Measurements from ENCODE around the gene GNPDA2.

GNPDA2 gene

GRCh38 chr4:44674471-44674870 lies 51.9 kb downstream of the GNPDA2 start:
- Histone ChIP-seq H2AFZ (ENCODE audit: low read depth, low read length) (no peak overlapping the region), H3K4me1 (ENCODE audit: insufficient read depth, low read length) (peaks cover 12% of the 10 kb centered on the region), H3K36me3 (ENCODE audit: insufficient read depth, low read length) (no peaks in the 10 kb centered on the region), H3K27me3 (ENCODE audit: insufficient read depth, low read length) (no peaks in the 10 kb centered on the region), H3K9me3 (ENCODE audit: low read length) (no peaks in the 10 kb centered on the region), H3K4me3 (ENCODE audit: low read length) (no peak overlapping the region)

- Histone ChIP-seq H3K27me3 (ENCODE audit: insufficient read depth, low read length) (no peaks in the 10 kb centered on the region), H3K9me3 (ENCODE audit: low read length) (no peaks in the 10 kb centered on the region), H3K4me3 (ENCODE audit: low read length) (no peak overlapping the region)
Observed at GRCh38 chr4:44671636-44672035, 54.7 kb downstream of the GNPDA2 start.

GRCh38 chr4:44670506-44671199 lies 55.7 kb downstream of the GNPDA2 start:
- Histone ChIP-seq H3K9me3 (ENCODE audit: low read length) (no peaks in the 10 kb centered on the region), H3K4me3 (ENCODE audit: low read length) (no peak overlapping the region), H3K27me3 (ENCODE audit: insufficient read depth, low read length) (no peaks in the 10 kb centered on the region), H3K36me3 (ENCODE audit: insufficient read depth, low read length) (no peaks in the 10 kb centered on the region), H2AFZ (ENCODE audit: low read depth, low read length) (no peak overlapping the region), H3K4me1 (ENCODE audit: insufficient read depth, low read length) (no peaks in the 10 kb centered on the region)

More at GRCh38 chr4:44671636-44672035, 54.7 kb downstream of the GNPDA2 start:
- Histone ChIP-seq H3K36me3 (ENCODE audit: insufficient read depth, low read length) (no peaks in the 10 kb centered on the region), H3K4me1 (ENCODE audit: insufficient read depth, low read length) (no peaks in the 10 kb centered on the region), H2AFZ (ENCODE audit: low read depth, low read length) (no peak overlapping the region)

GRCh38 chr4:44668526-44668925 lies 57.8 kb downstream of the GNPDA2 start:
- Histone ChIP-seq H2AFZ (ENCODE audit: low read depth, low read length) (no peak overlapping the region), H3K4me1 (ENCODE audit: insufficient read depth, low read length) (no peaks in the 10 kb centered on the region), H3K27me3 (ENCODE audit: insufficient read depth, low read length) (no peaks in the 10 kb centered on the region), H3K9me3 (ENCODE audit: low read length) (no peaks in the 10 kb centered on the region), H3K36me3 (ENCODE audit: insufficient read depth, low read length) (no peaks in the 10 kb centered on the region), H3K4me3 (ENCODE audit: low read length) (no peak overlapping the region)

- Histone ChIP-seq H3K4me1 (ENCODE audit: insufficient read depth, low read length) (no peaks in the 10 kb centered on the region), H2AFZ (ENCODE audit: low read depth, low read length) (no peak overlapping the region), H3K4me3 (ENCODE audit: low read length) (no peak overlapping the region), H3K27me3 (ENCODE audit: insufficient read depth, low read length) (no peaks in the 10 kb centered on the region), H3K36me3 (ENCODE audit: insufficient read depth, low read length) (no peaks in the 10 kb centered on the region), H3K9me3 (ENCODE audit: low read length) (no peaks in the 10 kb centered on the region)
Observed at GRCh38 chr4:44663539-44664263, 62.7 kb downstream of the GNPDA2 start.

GRCh38 chr4:44662623-44663005 lies 63.7 kb downstream of the GNPDA2 start:
- no peak overlapping the region for H2AFZ ChIP-seq (ENCODE audit: low read depth, low read length)
- no peaks in the 10 kb centered on the region for H3K36me3 ChIP-seq (ENCODE audit: insufficient read depth, low read length)

GRCh38 chr4:44661940-44662622 lies 64.3 kb downstream of the GNPDA2 start:
- Histone ChIP-seq H3K4me1 (ENCODE audit: insufficient read depth, low read length) (no peaks in the 10 kb centered on the region), H3K27me3 (ENCODE audit: insufficient read depth, low read length) (no peaks in the 10 kb centered on the region), H2AFZ (ENCODE audit: low read depth, low read length) (no peak overlapping the region), H3K36me3 (ENCODE audit: insufficient read depth, low read length) (no peaks in the 10 kb centered on the region), H3K4me3 (ENCODE audit: low read length) (no peak overlapping the region), H3K9me3 (ENCODE audit: low read length) (no peaks in the 10 kb centered on the region)

More at GRCh38 chr4:44662623-44663005, 63.7 kb downstream of the GNPDA2 start:
- Histone ChIP-seq H3K27me3 (ENCODE audit: insufficient read depth, low read length) (no peaks in the 10 kb centered on the region), H3K4me3 (ENCODE audit: low read length) (no peak overlapping the region), H3K4me1 (ENCODE audit: insufficient read depth, low read length) (no peaks in the 10 kb centered on the region), H3K9me3 (ENCODE audit: low read length) (no peaks in the 10 kb centered on the region)

- Histone ChIP-seq H3K9me3 (ENCODE audit: low read length) (no peaks in the 10 kb centered on the region), H3K36me3 (ENCODE audit: insufficient read depth, low read length) (no peaks in the 10 kb centered on the region), H3K4me1 (ENCODE audit: insufficient read depth, low read length) (no peaks in the 10 kb centered on the region), H2AFZ (ENCODE audit: low read depth, low read length) (no peak overlapping the region), H3K4me3 (ENCODE audit: low read length) (no peak overlapping the region), H3K27me3 (ENCODE audit: insufficient read depth, low read length) (no peaks in the 10 kb centered on the region)
Observed at GRCh38 chr4:44660396-44660795, 66.0 kb downstream of the GNPDA2 start.

- Histone ChIP-seq H3K36me3 (ENCODE audit: insufficient read depth, low read length) (no peaks in the 10 kb centered on the region), H3K27me3 (ENCODE audit: insufficient read depth, low read length) (peaks cover 5% of the 10 kb centered on the region), H3K9me3 (ENCODE audit: low read length) (no peaks in the 10 kb centered on the region), H3K4me1 (ENCODE audit: insufficient read depth, low read length) (no peaks in the 10 kb centered on the region), H2AFZ (ENCODE audit: low read depth, low read length) (no peak overlapping the region), H3K4me3 (ENCODE audit: low read length) (no peak overlapping the region)
Observed at GRCh38 chr4:44652002-44652401, 74.4 kb downstream of the GNPDA2 start.

Data from neuron (in vitro differentiated cells).